Vagina (tissue), 2 donors: ENCODE results near the gene DIAPH2. TPM values are rescaled to one million over a fixed set of nuclear protein-coding genes. Genes with fewer than 3 reads are reported as not detected.

Source experiments
- DNase-seq, 2 donors: peaks; one replicate each; pipeline ENCODE4 v3.0.0-alpha.2; 2017; ENCODE audit errors: extremely low spot score in 2 of 2
- H3K27ac ChIP-seq: fragments of 200-600 bp; sonication (generic); one replicate; pipeline ENCODE4 v1.5.1; 2019
- H3K27me3 ChIP-seq: fragments of 200-600 bp; sonication (generic); one replicate; pipeline ENCODE4 v1.5.1; 2019
- H3K36me3 ChIP-seq, 2 donors: fragments of 200-600 bp; sonication (generic); one replicate each; pipeline ENCODE4 v1.5.1; 2017 to 2019
- H3K4me1 ChIP-seq: fragments of 200-600 bp; sonication (generic); one replicate; pipeline ENCODE4 v1.5.1; 2019
- H3K4me3 ChIP-seq, 2 donors: fragments of 200-600 bp; sonication (generic); 1 replicate in 1 of 2; 2 replicates in 1 of 2; pipeline ENCODE4 v1.5.1; 2016 to 2019
- H3K9me3 ChIP-seq: fragments of 200-600 bp; sonication (generic); one replicate; pipeline ENCODE4 v1.5.1; 2019
- CTCF ChIP-seq, 3 experiments: fragments of 450-650 bp in 2 of 3; fragments of 200-600 bp in 1 of 3; sonication (generic) in 1 of 3; IDR thresholded peaks; one replicate each; pipeline ENCODE4 v1.5.1; 2017 to 2019; ENCODE audit warnings: antibody characterized with exemption in 3 of 3, mild to moderate bottlenecking in 2 of 3, moderate library complexity in 2 of 3
- POLR2A ChIP-seq, 2 donors: fragments of 450-650 bp; IDR thresholded peaks; one replicate each; pipeline ENCODE4 v1.6.1; 2017; ENCODE audit warnings: antibody characterized with exemption in 2 of 2, mild to moderate bottlenecking in 2 of 2, moderate library complexity in 2 of 2
- POLR2AphosphoS5 ChIP-seq, 2 donors: sonication (generic); formaldehyde crosslinking; IDR thresholded peaks; one replicate each; pipeline ENCODE4 v1.9.0; 2017; ENCODE audit warnings: antibody characterized with exemption in 2 of 2, mild to moderate bottlenecking in 2 of 2, low read depth in 1 of 2; ENCODE audit not compliant: insufficient read depth in 1 of 2
- intact Hi-C: fragments of 100-400 bp; cut with DNase I; formaldehyde crosslinking; loops from one replicate; pipeline ENCODE4 v1.15.1; 2023
- total RNA-seq: library from RNA; depleted of rRNA; stranded (reverse); fragments of >200 nt; gene quantifications from one replicate; pipeline ENCODE4 v1.2.3, GENCODE V29; 2016

DIAPH2 gene
- total RNA-seq, 1 donor from 2014 or later: 38.8 TPM

GRCh38 chrX:96984538-96984937, 299.9 kb downstream of the DIAPH2 start:
- TF ChIP-seq POLR2A (IDR thresholded peaks at IDR 0.05): no peak
- no peak for TF ChIP-seq POLR2AphosphoS5 (IDR thresholded peaks at IDR 0.05; ENCODE audit: insufficient read depth in 1 of 2, low read depth in 1 of 2)
- no peak for TF ChIP-seq CTCF (IDR thresholded peaks at IDR 0.05)
- Histone ChIP-seq H3K27ac (no peak overlapping the region), H3K9me3 (no peaks in the 10 kb centered on the region), H3K4me1 (no peaks in the 10 kb centered on the region), H3K36me3 (peaks cover 0 to under 1% of the 10 kb centered on the region in 2 donors), H3K27me3 (no peaks in the 10 kb centered on the region), H3K4me3 (no peak overlapping the region)
- DNase-seq: no peak
- intact Hi-C loops: no loop called here

GRCh38 chrX:96985046-96985445, 300.4 kb downstream of the DIAPH2 start:
- no peaks in the 10 kb centered on the region for H3K36me3 ChIP-seq
- H3K4me1 ChIP-seq: no peaks in the 10 kb centered on the region
- no peak overlapping the region for H3K27ac ChIP-seq
- TF ChIP-seq POLR2AphosphoS5 (IDR thresholded peaks at IDR 0.05; ENCODE audit: insufficient read depth in 1 of 2, low read depth in 1 of 2): no peak
- no peak for TF ChIP-seq CTCF (IDR thresholded peaks at IDR 0.05)
- no peak for TF ChIP-seq POLR2A (IDR thresholded peaks at IDR 0.05)
- no peaks in the 10 kb centered on the region for H3K9me3 ChIP-seq
- no peak for DNase-seq
- intact Hi-C loops: no loop called here
- H3K27me3 ChIP-seq: no peaks in the 10 kb centered on the region
- no peak overlapping the region for H3K4me3 ChIP-seq

- Histone ChIP-seq H3K27ac (no peak overlapping the region), H3K9me3 (no peaks in the 10 kb centered on the region), H3K27me3 (no peaks in the 10 kb centered on the region), H3K36me3 (no peaks in the 10 kb centered on the region), H3K4me1 (no peaks in the 10 kb centered on the region), H3K4me3 (no peak overlapping the region)
- DNase-seq: no peak
- intact Hi-C loops: no loop called here
- no peak for TF ChIP-seq CTCF (IDR thresholded peaks at IDR 0.05)
- TF ChIP-seq POLR2A (IDR thresholded peaks at IDR 0.05): no peak
- no peak for TF ChIP-seq POLR2AphosphoS5 (IDR thresholded peaks at IDR 0.05; ENCODE audit: insufficient read depth in 1 of 2, low read depth in 1 of 2)
Observed at GRCh38 chrX:96987228-96987627, 302.6 kb downstream of the DIAPH2 start.

- no peak for DNase-seq
- H3K9me3 ChIP-seq: no peaks in the 10 kb centered on the region
- intact Hi-C loops: no loop called here
- no peaks in the 10 kb centered on the region for H3K27me3 ChIP-seq
- no peak overlapping the region for H3K27ac ChIP-seq
- no peaks in the 10 kb centered on the region for H3K4me1 ChIP-seq
- H3K36me3 ChIP-seq: no peaks in the 10 kb centered on the region
- TF ChIP-seq CTCF (IDR thresholded peaks at IDR 0.05) (no peak), POLR2AphosphoS5 (IDR thresholded peaks at IDR 0.05; ENCODE audit: insufficient read depth in 1 of 2, low read depth in 1 of 2) (no peak), POLR2A (IDR thresholded peaks at IDR 0.05) (no peak)
- H3K4me3 ChIP-seq: no peak overlapping the region
Observed at GRCh38 chrX:96989830-96990571, 305.4 kb downstream of the DIAPH2 start.

GRCh38 chrX:96994093-96994492, 309.5 kb downstream of the DIAPH2 start:
- DNase-seq: no peak
- H3K4me3 ChIP-seq: no peak overlapping the region
- intact Hi-C loops: no loop called here
- H3K9me3 ChIP-seq: no peaks in the 10 kb centered on the region
- H3K27me3 ChIP-seq: no peaks in the 10 kb centered on the region
- H3K4me1 ChIP-seq: no peaks in the 10 kb centered on the region
- TF ChIP-seq POLR2AphosphoS5 (IDR thresholded peaks at IDR 0.05; ENCODE audit: insufficient read depth in 1 of 2, low read depth in 1 of 2) (no peak), POLR2A (IDR thresholded peaks at IDR 0.05) (no peak), CTCF (IDR thresholded peaks at IDR 0.05) (no peak)
- H3K36me3 ChIP-seq: no peaks in the 10 kb centered on the region
- no peak overlapping the region for H3K27ac ChIP-seq
